Brain pericyte (primary cell): ENCODE results near the gene APOL1.
"Not testable (repeated sequence)": the region's sequence is repeated elsewhere in the genome, so short reads cannot be mapped to it uniquely, and the experiment has no call there.

Source experiments
- DNase-seq: peaks from one replicate; pipeline ENCODE4 v3.0.0-alpha.2; 2012; ENCODE audit warnings: low read depth, low spot score

The APOL1 gene

GRCh38 chr22:36267058-36267457 lies 14.1 kb downstream of the APOL1 start:
- no peak for DNase-seq

GRCh38 chr22:36267896-36268485 lies 15.1 kb downstream of the APOL1 start:
- no peak for DNase-seq

GRCh38 chr22:36271231-36271630 lies 18.3 kb downstream of the APOL1 start:
- DNase-seq, result not testable (repeated sequence)

GRCh38 chr22:36271951-36272350 lies 19.0 kb downstream of the APOL1 start:
- DNase-seq, result not testable (repeated sequence)

- DNase-seq, result no peak
These were observed 21.6 kb downstream of the APOL1 start for GRCh38 chr22:36274531-36274930.

- DNase-seq, result no peak
These were observed 24.8 kb downstream of the APOL1 start for GRCh38 chr22:36277482-36278291.

GRCh38 chr22:36279219-36279666 lies 26.3 kb downstream of the APOL1 start:
- DNase-seq, result no peak

- DNase-seq, result no peak
These were observed 27.4 kb downstream of the APOL1 start for GRCh38 chr22:36280379-36280778.

GRCh38 chr22:36281781-36282327 lies 28.9 kb downstream of the APOL1 start:
- DNase-seq, result no peak

GRCh38 chr22:36282328-36282831 lies 29.4 kb downstream of the APOL1 start:
- no peak for DNase-seq

- no peak for DNase-seq
These were observed 31.2 kb downstream of the APOL1 start for GRCh38 chr22:36284171-36284571.

GRCh38 chr22:36285017-36285416 lies 32.1 kb downstream of the APOL1 start:
- DNase-seq, result no peak

- DNase-seq, result no peak
These were observed 32.6 kb downstream of the APOL1 start for GRCh38 chr22:36285545-36285944.

- DNase-seq, result peak; percentile 69
These were observed 33.4 kb downstream of the APOL1 start for GRCh38 chr22:36286096-36286957.

- DNase-seq, result no peak
These were observed 35.1 kb downstream of the APOL1 start for GRCh38 chr22:36287881-36288515.

GRCh38 chr22:36288571-36289405 lies 35.9 kb downstream of the APOL1 start:
- no peak for DNase-seq

GRCh38 chr22:36289406-36289870 lies 36.5 kb downstream of the APOL1 start:
- DNase-seq, result no peak

GRCh38 chr22:36289948-36290371 lies 37.0 kb downstream of the APOL1 start:
- DNase-seq, result not testable (repeated sequence)

- not testable (repeated sequence) for DNase-seq
These were observed 37.6 kb downstream of the APOL1 start for GRCh38 chr22:36290391-36291075.
